ENCODE measurements around the gene RPS6KA1.

RPS6KA1 gene

GRCh38 chr1:26533951-26534509 lies 4.5 kb downstream of the RPS6KA1 start:
- Histone ChIP-seq H3K9ac (ENCODE audit: low read length) (no peak overlapping the region), H3K4me1 (ENCODE audit: control insufficient read depth, low read depth, low read length) (peaks cover 8% of the 10 kb centered on the region), H3K36me3 (ENCODE audit: control insufficient read depth, insufficient read depth, low read length) (no peaks in the 10 kb centered on the region), H3K4ac (ENCODE audit: low read depth, low read length) (no peak overlapping the region), H3K56ac (ENCODE audit: low read length) (peak overlapping the region; percentile 49), H3K18ac (ENCODE audit: low read length) (no peak overlapping the region), H2BK120ac (ENCODE audit: low read depth, low read length) (no peak overlapping the region), H3K79me2 (ENCODE audit: control insufficient read depth, insufficient read depth, low read length) (peaks cover 6% of the 10 kb centered on the region), H3K27me3 (ENCODE audit: insufficient read depth, low read length, poor library complexity) (no peaks in the 10 kb centered on the region), H3K23ac (ENCODE audit: low read length) (no peak overlapping the region), H2BK15ac (replicated peaks; ENCODE audit: low read depth) (no peak overlapping the region), H4K5ac (ENCODE audit: low read length) (no peak overlapping the region), H2BK5ac (ENCODE audit: low read length) (no peak overlapping the region), H2AK5ac (ENCODE audit: low read length) (no peak overlapping the region), H3K79me1 (ENCODE audit: low read length) (peaks cover 15% of the 10 kb centered on the region), H4K8ac (ENCODE audit: low read depth, low read length) (no peak overlapping the region), H3K27ac (ENCODE audit: low read depth, low read length) (no peak overlapping the region), H3K4me3 (ENCODE audit: low read length) (no peak overlapping the region), H3K4me2 (ENCODE audit: low read length) (no peak overlapping the region)
- DNase-seq: no peak
- WGBS (ENCODE audit: extremely low coverage, insufficient coverage, low lambda C conversion rate): no CpG with 5 or more reads among the region's 5 CpGs

GRCh38 chr1:26535201-26535600 lies 5.6 kb downstream of the RPS6KA1 start:
- Histone ChIP-seq H3K27me3 (ENCODE audit: insufficient read depth, low read length, poor library complexity) (no peaks in the 10 kb centered on the region), H2AK5ac (ENCODE audit: low read length) (no peak overlapping the region), H3K4me3 (ENCODE audit: low read length) (no peak overlapping the region), H3K79me1 (ENCODE audit: low read length) (peaks cover 12% of the 10 kb centered on the region), H3K18ac (ENCODE audit: low read length) (no peak overlapping the region), H2BK15ac (replicated peaks; ENCODE audit: low read depth) (no peak overlapping the region), H3K27ac (ENCODE audit: low read depth, low read length) (no peak overlapping the region), H3K4ac (ENCODE audit: low read depth, low read length) (no peak overlapping the region), H3K36me3 (ENCODE audit: control insufficient read depth, insufficient read depth, low read length) (no peaks in the 10 kb centered on the region), H3K4me2 (ENCODE audit: low read length) (no peak overlapping the region), H3K79me2 (ENCODE audit: control insufficient read depth, insufficient read depth, low read length) (peaks cover 6% of the 10 kb centered on the region), H3K9ac (ENCODE audit: low read length) (no peak overlapping the region), H3K23ac (ENCODE audit: low read length) (no peak overlapping the region), H2BK120ac (ENCODE audit: low read depth, low read length) (no peak overlapping the region), H3K56ac (ENCODE audit: low read length) (no peak overlapping the region), H4K5ac (ENCODE audit: low read length) (no peak overlapping the region), H4K8ac (ENCODE audit: low read depth, low read length) (no peak overlapping the region), H3K4me1 (ENCODE audit: control insufficient read depth, low read depth, low read length) (peaks cover 8% of the 10 kb centered on the region), H2BK5ac (ENCODE audit: low read length) (no peak overlapping the region)
- WGBS (ENCODE audit: extremely low coverage, insufficient coverage, low lambda C conversion rate): no CpG with 5 or more reads among the region's 1 CpG
- DNase-seq: no peak

GRCh38 chr1:26536081-26536480 lies 6.5 kb downstream of the RPS6KA1 start:
- no peak overlapping the region for H4K8ac ChIP-seq (ENCODE audit: low read depth, low read length)
- no peak overlapping the region for H4K5ac ChIP-seq (ENCODE audit: low read length)
- H2BK5ac ChIP-seq (ENCODE audit: low read length): no peak overlapping the region
- H3K56ac ChIP-seq (ENCODE audit: low read length): no peak overlapping the region
- no peaks in the 10 kb centered on the region for H3K27me3 ChIP-seq (ENCODE audit: insufficient read depth, low read length, poor library complexity)
- H2BK120ac ChIP-seq (ENCODE audit: low read depth, low read length): no peak overlapping the region
- DNase-seq: no peak
- no peak overlapping the region for H3K23ac ChIP-seq (ENCODE audit: low read length)
- H3K9ac ChIP-seq (ENCODE audit: low read length): no peak overlapping the region
- peaks cover 7% of the 10 kb centered on the region for H3K79me1 ChIP-seq (ENCODE audit: low read length)
- peaks cover 6% of the 10 kb centered on the region for H3K79me2 ChIP-seq (ENCODE audit: control insufficient read depth, insufficient read depth, low read length)
- no peak overlapping the region for H3K4me2 ChIP-seq (ENCODE audit: low read length)
- no CpG with 5 or more reads among the region's 5 CpGs for WGBS (ENCODE audit: extremely low coverage, insufficient coverage, low lambda C conversion rate)
- H3K4me3 ChIP-seq (ENCODE audit: low read length): no peak overlapping the region
- no peak overlapping the region for H3K4ac ChIP-seq (ENCODE audit: low read depth, low read length)
- no peaks in the 10 kb centered on the region for H3K36me3 ChIP-seq (ENCODE audit: control insufficient read depth, insufficient read depth, low read length)
- H2BK15ac ChIP-seq (replicated peaks; ENCODE audit: low read depth): no peak overlapping the region
- H2AK5ac ChIP-seq (ENCODE audit: low read length): no peak overlapping the region
- peaks cover 2% of the 10 kb centered on the region for H3K4me1 ChIP-seq (ENCODE audit: control insufficient read depth, low read depth, low read length)
- no peak overlapping the region for H3K18ac ChIP-seq (ENCODE audit: low read length)
- no peak overlapping the region for H3K27ac ChIP-seq (ENCODE audit: low read depth, low read length)

- Histone ChIP-seq H3K4me3 (ENCODE audit: low read length) (no peak overlapping the region), H3K18ac (ENCODE audit: low read length) (no peak overlapping the region), H3K56ac (ENCODE audit: low read length) (no peak overlapping the region), H3K9ac (ENCODE audit: low read length) (no peak overlapping the region), H3K79me2 (ENCODE audit: control insufficient read depth, insufficient read depth, low read length) (peaks cover 6% of the 10 kb centered on the region), H3K79me1 (ENCODE audit: low read length) (peaks cover 7% of the 10 kb centered on the region), H2BK120ac (ENCODE audit: low read depth, low read length) (no peak overlapping the region), H3K27me3 (ENCODE audit: insufficient read depth, low read length, poor library complexity) (no peaks in the 10 kb centered on the region), H4K5ac (ENCODE audit: low read length) (no peak overlapping the region), H3K4ac (ENCODE audit: low read depth, low read length) (no peak overlapping the region), H3K4me1 (ENCODE audit: control insufficient read depth, low read depth, low read length) (peaks cover 3% of the 10 kb centered on the region), H3K4me2 (ENCODE audit: low read length) (no peak overlapping the region), H3K23ac (ENCODE audit: low read length) (no peak overlapping the region), H2BK15ac (replicated peaks; ENCODE audit: low read depth) (no peak overlapping the region), H4K8ac (ENCODE audit: low read depth, low read length) (no peak overlapping the region), H3K27ac (ENCODE audit: low read depth, low read length) (no peak overlapping the region), H2AK5ac (ENCODE audit: low read length) (no peak overlapping the region), H3K36me3 (ENCODE audit: control insufficient read depth, insufficient read depth, low read length) (no peaks in the 10 kb centered on the region), H2BK5ac (ENCODE audit: low read length) (no peak overlapping the region)
- no peak for DNase-seq
- WGBS (ENCODE audit: extremely low coverage, insufficient coverage, low lambda C conversion rate): no CpG with 5 or more reads among the region's 2 CpGs
Observed at GRCh38 chr1:26536521-26536920, 7.0 kb downstream of the RPS6KA1 start.

GRCh38 chr1:26537951-26538352 lies 8.4 kb downstream of the RPS6KA1 start:
- DNase-seq: peak; percentile 80
- H3K4ac ChIP-seq (ENCODE audit: low read depth, low read length): no peak overlapping the region
- H4K5ac ChIP-seq (ENCODE audit: low read length): no peak overlapping the region
- no peak overlapping the region for H3K23ac ChIP-seq (ENCODE audit: low read length)
- H3K4me3 ChIP-seq (ENCODE audit: low read length): no peak overlapping the region
- no peak overlapping the region for H2BK5ac ChIP-seq (ENCODE audit: low read length)
- no peak overlapping the region for H3K56ac ChIP-seq (ENCODE audit: low read length)
- H2AK5ac ChIP-seq (ENCODE audit: low read length): no peak overlapping the region
- no peak overlapping the region for H3K18ac ChIP-seq (ENCODE audit: low read length)
- peaks cover 3% of the 10 kb centered on the region for H3K4me1 ChIP-seq (ENCODE audit: control insufficient read depth, low read depth, low read length)
- WGBS (ENCODE audit: extremely low coverage, insufficient coverage, low lambda C conversion rate): no CpG with 5 or more reads among the region's 2 CpGs
- H3K27me3 ChIP-seq (ENCODE audit: insufficient read depth, low read length, poor library complexity): no peaks in the 10 kb centered on the region
- no peak overlapping the region for H3K9ac ChIP-seq (ENCODE audit: low read length)
- no peak overlapping the region for H2BK15ac ChIP-seq (replicated peaks; ENCODE audit: low read depth)
- H2BK120ac ChIP-seq (ENCODE audit: low read depth, low read length): no peak overlapping the region
- H3K4me2 ChIP-seq (ENCODE audit: low read length): no peak overlapping the region
- H3K79me2 ChIP-seq (ENCODE audit: control insufficient read depth, insufficient read depth, low read length): peaks cover 2% of the 10 kb centered on the region
- no peaks in the 10 kb centered on the region for H3K36me3 ChIP-seq (ENCODE audit: control insufficient read depth, insufficient read depth, low read length)
- no peak overlapping the region for H3K27ac ChIP-seq (ENCODE audit: low read depth, low read length)
- H3K79me1 ChIP-seq (ENCODE audit: low read length): peaks cover 5% of the 10 kb centered on the region
- no peak overlapping the region for H4K8ac ChIP-seq (ENCODE audit: low read depth, low read length)
